Nephron progenitor cell (in vitro differentiated cells): ENCODE data around the gene BEND4.

Experiments used
- DNase-seq: peaks from one replicate; pipeline ENCODE4 v3.0.0; 2021
- H3K27ac Mint-ChIP-seq: 2 replicates; pipeline ENCODE4 v1.8.0; 2021; ENCODE audit warnings: mild to moderate bottlenecking, moderate library complexity, mixed read lengths
- H3K27me3 Mint-ChIP-seq: 2 replicates; pipeline ENCODE4 v1.8.0; 2021; ENCODE audit warnings: mild to moderate bottlenecking, low read depth, mixed read lengths; ENCODE audit not compliant: poor library complexity
- H3K36me3 Mint-ChIP-seq: 2 replicates; pipeline ENCODE4 v1.8.0; 2021; ENCODE audit warnings: low read depth, mixed read lengths
- H3K4me1 Mint-ChIP-seq: 2 replicates; pipeline ENCODE4 v1.8.0; 2021; ENCODE audit warnings: mixed read lengths
- H3K4me3 Mint-ChIP-seq: 2 replicates; pipeline ENCODE4 v1.8.0; 2021; ENCODE audit warnings: mild to moderate bottlenecking, moderate library complexity, mixed read lengths
- H3K9me3 Mint-ChIP-seq: 2 replicates; pipeline ENCODE4 v1.8.0; 2021; ENCODE audit warnings: mild to moderate bottlenecking, moderate library complexity, mixed read lengths
- TF ChIP-seq, protein P1 (sequence below): fragments of 200-600 bp; sonication (generic); IDR thresholded peaks from 2 replicates; pipeline ENCODE4 v1.5.0; 2021; ENCODE audit warnings: antibody characterized with exemption

Gene BEND4

DNA sequence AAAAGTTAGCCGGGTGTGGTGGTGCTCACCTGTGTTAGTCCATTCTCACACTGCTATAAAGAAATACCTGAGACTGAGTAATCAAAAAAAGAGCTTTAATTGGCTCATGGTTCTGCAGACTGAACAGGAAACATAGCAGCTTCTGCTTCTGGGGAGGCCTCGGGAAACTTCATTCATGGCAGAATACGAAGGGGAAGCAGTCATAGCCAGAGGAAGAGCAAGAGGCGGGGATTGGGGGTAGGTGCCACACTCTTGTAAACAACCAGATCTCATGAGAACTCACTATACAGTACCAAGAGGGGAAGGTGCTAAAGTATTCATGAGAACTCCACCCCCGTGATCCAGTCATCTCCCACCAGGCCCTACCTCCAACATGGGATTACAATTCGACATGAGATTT, 64.1 kb downstream of the BEND4 start:
- Mint-ChIP-seq H3K9me3 (no peaks in the 10 kb centered on the region), H3K4me3 (no peak overlapping the region), H3K27ac (no peak overlapping the region), H3K36me3 (peaks cover 34% of the 10 kb centered on the region), H3K27me3 (no peaks in the 10 kb centered on the region), H3K4me1 (no peaks in the 10 kb centered on the region)
- TF ChIP-seq, protein P1, sequence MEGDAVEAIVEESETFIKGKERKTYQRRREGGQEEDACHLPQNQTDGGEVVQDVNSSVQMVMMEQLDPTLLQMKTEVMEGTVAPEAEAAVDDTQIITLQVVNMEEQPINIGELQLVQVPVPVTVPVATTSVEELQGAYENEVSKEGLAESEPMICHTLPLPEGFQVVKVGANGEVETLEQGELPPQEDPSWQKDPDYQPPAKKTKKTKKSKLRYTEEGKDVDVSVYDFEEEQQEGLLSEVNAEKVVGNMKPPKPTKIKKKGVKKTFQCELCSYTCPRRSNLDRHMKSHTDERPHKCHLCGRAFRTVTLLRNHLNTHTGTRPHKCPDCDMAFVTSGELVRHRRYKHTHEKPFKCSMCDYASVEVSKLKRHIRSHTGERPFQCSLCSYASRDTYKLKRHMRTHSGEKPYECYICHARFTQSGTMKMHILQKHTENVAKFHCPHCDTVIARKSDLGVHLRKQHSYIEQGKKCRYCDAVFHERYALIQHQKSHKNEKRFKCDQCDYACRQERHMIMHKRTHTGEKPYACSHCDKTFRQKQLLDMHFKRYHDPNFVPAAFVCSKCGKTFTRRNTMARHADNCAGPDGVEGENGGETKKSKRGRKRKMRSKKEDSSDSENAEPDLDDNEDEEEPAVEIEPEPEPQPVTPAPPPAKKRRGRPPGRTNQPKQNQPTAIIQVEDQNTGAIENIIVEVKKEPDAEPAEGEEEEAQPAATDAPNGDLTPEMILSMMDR = no peak
- no peak for DNase-seq

DNA sequence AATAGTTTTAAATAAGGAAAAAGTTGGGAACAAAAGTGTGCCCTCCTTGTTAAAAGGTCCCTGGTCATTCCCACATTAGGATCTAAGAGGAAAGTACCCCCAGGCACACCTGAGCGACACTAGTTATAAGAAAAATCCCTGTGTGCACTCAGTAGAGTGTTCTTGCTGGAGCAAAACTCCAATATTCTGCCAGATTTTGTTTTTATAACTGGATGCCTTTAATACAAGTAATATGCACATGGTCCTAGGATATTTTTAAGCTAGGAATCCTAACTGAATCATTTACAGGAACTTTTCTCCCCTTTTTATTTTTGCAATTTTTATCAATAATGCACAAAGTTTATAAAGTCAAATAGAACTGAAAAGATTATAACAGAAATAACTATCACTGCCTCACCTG, 68.6 kb downstream of the BEND4 start:
- TF ChIP-seq, protein P1 = no peak
- Mint-ChIP-seq H3K9me3 (no peaks in the 10 kb centered on the region), H3K4me3 (no peak overlapping the region), H3K27me3 (no peaks in the 10 kb centered on the region), H3K4me1 (peaks cover 6% of the 10 kb centered on the region), H3K36me3 (peaks cover 37% of the 10 kb centered on the region), H3K27ac (no peak overlapping the region)
- DNase-seq = no peak

DNA sequence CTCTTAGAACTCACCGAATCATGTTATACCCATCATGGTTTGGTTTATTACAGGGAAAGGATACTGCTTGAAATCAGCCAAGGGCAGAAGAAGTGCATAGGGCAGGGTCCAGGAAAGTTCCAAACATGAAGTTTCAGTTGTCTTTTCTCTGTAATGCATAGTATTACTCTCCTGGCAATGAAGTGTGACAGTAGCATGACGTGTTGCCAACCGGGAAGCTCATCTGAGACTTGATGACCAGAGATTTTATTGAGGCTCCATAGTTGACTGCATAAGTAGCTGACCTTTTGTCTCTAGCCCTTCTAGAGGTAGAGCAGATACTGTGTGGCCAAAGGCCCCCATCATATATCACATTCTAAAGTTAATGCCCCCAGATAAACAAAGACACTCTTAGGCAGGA, 72.1 kb downstream of the BEND4 start:
- Mint-ChIP-seq H3K27ac (peak overlapping the region; percentile 29), H3K36me3 (peaks cover 35% of the 10 kb centered on the region), H3K4me3 (no peak overlapping the region), H3K4me1 (peaks cover 6% of the 10 kb centered on the region), H3K9me3 (no peaks in the 10 kb centered on the region), H3K27me3 (no peaks in the 10 kb centered on the region)
- DNase-seq = no peak
- TF ChIP-seq, protein P1 = no peak

DNA sequence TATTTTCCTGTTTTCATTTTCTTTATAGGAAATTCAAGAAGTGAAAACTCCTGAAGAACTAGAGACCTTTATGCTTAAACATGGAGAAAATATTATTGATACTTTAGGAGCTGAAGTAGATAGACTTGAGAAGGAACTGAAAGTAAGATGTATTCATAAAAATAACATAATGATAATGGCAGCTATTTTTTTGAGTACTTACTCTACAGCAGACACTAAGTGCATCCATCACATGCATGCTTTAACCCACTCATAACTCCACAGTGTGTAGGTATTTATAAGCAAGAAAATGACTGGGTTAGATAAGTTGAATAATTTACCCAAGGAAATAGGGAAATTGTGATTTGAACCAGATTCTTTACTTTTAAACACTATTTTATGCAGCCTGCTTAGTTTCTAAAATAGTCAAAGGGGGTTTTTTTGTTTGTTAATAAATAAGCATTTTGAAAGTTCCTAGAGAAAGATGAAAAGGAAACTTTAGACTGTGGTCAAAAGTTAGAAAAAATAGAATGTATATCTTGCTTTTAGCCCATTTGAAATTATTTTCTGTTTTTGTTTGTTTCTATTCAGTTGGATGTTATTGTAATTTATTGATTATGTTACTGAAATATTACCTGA, 74.2 kb downstream of the BEND4 start:
- TF ChIP-seq, protein P1 = no peak
- Mint-ChIP-seq H3K36me3 (peaks cover 40% of the 10 kb centered on the region), H3K4me1 (peaks cover 6% of the 10 kb centered on the region), H3K4me3 (no peak overlapping the region), H3K9me3 (no peaks in the 10 kb centered on the region), H3K27me3 (no peaks in the 10 kb centered on the region), H3K27ac (no peak overlapping the region)
- DNase-seq = no peak

DNA sequence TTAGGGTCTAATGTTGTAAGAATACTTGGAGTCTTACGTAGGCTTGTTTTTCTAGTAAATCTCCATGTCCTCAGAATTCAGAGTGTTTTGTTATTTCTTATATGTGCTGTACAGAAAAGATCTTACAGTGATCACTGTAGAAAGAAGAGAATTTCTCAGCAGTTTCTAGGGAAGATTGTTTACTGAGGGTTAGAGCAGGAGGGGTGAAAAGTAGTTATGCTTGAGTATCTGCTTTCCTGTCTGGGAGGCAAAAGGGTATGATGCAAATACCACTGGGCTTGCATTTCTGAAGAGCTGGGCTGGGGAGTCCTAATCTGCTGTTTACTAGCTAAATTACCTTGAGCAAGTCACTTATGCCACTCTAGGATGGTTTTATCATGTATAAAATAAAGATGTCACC, 78.2 kb downstream of the BEND4 start:
- TF ChIP-seq, protein P1 = no peak
- H3K27ac Mint-ChIP-seq = no peak overlapping the region
- no peaks in the 10 kb centered on the region for H3K4me1 Mint-ChIP-seq
- H3K9me3 Mint-ChIP-seq = no peaks in the 10 kb centered on the region
- H3K27me3 Mint-ChIP-seq = no peaks in the 10 kb centered on the region
- DNase-seq = no peak
- H3K4me3 Mint-ChIP-seq = no peak overlapping the region
- peaks cover 50% of the 10 kb centered on the region for H3K36me3 Mint-ChIP-seq

DNA sequence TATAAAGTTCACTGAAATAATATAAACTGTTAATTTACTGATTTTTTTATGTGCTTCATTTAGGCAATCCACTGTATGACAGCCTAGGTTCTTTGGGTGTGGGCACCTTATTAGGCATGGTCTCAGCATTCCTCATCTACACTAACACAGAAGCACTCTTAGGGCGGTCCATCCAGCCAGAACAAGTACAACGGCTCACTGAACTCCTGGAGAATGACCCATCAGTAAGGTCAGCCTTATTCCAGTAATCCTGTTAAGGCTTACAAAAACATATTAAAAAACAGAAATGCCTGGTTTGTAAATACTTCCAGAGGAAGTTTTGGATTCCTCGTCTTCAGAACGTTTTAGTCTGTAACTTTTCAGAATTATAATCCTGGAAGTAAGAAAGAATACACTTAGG, 82.0 kb downstream of the BEND4 start:
- Mint-ChIP-seq H3K27ac (no peak overlapping the region), H3K36me3 (peaks cover 36% of the 10 kb centered on the region), H3K27me3 (no peaks in the 10 kb centered on the region), H3K4me1 (no peaks in the 10 kb centered on the region), H3K4me3 (no peak overlapping the region), H3K9me3 (no peaks in the 10 kb centered on the region)
- no peak for DNase-seq
- TF ChIP-seq, protein P1 = no peak
